ENCODE measurements around the gene MEIOSIN.

Gene MEIOSIN

DNA sequence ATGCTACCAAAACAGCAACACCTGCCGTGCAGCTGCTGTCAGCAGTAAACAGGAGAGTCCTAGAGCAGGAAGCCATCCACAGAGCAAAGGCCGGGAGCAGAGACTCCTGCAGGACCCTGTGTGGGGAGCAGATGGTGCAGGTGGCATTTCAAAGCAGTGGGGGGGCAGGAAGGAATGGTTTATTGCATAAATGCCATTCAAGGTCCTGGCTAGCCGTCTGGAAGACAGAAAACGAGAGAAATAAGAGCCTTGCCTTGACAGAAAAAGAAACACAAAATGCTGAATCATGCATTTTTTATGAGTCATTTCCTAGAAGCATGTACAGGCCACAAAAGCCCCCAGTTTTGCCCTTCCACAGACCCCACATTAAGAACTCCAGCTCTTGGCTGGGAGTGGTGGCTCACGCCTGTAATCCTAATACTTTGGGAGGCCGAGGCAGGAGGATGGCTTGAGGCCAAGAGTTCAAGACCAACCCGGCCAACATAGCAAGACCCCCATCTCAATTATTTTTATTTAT, 76.5 kb downstream of the MEIOSIN start:
- DNase-seq, result peak; percentile 84

DNA sequence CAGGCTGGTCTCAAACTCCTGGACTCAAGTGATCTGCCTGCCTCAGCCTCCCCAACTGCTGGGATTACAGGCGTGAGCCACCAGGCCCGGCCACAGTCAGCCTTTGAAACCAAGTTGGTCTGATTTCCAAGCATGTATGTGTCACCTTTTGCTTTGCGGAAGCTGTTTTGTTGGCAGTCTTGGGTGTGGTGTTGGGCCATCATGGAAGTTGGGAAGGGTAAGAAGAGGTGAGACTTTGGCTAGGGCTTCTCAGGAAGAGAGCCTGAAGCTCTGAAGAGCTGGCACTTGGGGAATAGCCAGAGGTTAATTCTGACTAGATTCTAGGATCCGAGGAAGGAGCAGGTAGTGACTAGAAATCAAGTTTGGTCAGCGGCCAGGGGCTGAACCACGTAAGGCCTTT, 79.1 kb downstream of the MEIOSIN start:
- no peak for DNase-seq

Measured in DMS79 treated with DMSO at 0.1 percent for 48 hours (cell line).